ENCODE data around the gene CHD2. TPM values are rescaled to one million over a fixed set of nuclear protein-coding genes. Genes with fewer than 3 reads are reported as not detected.

Gene CHD2
- polyA plus RNA-seq, 6 donors from 2014 or later: 41.6 to 134 (median 85.2) TPM

DNA sequence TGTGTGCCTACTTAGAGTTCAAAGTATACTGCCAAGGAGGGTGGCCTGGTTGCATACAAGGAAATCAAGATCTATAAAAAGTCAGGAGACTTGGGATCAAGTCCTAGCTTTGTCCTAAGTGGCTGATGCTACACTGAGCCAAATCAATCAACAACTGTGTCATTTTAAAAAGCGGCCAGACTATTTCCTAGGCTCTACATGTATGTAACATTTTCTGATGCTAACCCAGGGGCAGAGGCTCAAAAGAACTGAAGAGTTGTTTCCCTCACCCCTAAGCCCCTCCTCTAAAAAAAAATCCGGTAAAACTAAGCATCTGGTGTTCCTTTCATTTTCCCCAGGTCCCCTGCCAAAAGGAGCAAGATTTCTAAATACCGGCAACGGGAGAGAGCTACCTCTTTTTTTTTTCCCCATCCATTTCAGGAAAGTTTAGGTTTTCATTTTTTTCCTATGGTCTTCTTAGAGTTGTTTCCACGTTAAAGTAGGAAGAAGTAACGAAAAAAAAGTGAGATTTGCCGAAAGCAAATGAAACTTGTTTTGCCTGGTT lies 18.8 kb upstream of the CHD2 start:
- peaks cover 0 to 5% (median 5%) of the 10 kb centered on the region in 3 donors for H3K27me3 Mint-ChIP-seq
- H3K27ac Mint-ChIP-seq: peak overlapping the region; percentile 95 to 99 (median 96)
- peaks cover 32 to 50% (median 42%) of the 10 kb centered on the region in 3 donors for H3K4me1 Mint-ChIP-seq
- no peak for DNase-seq
- ATAC-seq (ENCODE audit: low read depth in 2 of 2): no peak
- H3K9me3 Mint-ChIP-seq: peaks cover 0 to 1% (median 0%) of the 10 kb centered on the region in 7 donors
- H3K4me3 Mint-ChIP-seq: peak overlapping the region; percentile 88 to 100 (median 93)
- H3K36me3 Mint-ChIP-seq: peaks cover 7 to 18% of the 10 kb centered on the region in 2 donors

DNA sequence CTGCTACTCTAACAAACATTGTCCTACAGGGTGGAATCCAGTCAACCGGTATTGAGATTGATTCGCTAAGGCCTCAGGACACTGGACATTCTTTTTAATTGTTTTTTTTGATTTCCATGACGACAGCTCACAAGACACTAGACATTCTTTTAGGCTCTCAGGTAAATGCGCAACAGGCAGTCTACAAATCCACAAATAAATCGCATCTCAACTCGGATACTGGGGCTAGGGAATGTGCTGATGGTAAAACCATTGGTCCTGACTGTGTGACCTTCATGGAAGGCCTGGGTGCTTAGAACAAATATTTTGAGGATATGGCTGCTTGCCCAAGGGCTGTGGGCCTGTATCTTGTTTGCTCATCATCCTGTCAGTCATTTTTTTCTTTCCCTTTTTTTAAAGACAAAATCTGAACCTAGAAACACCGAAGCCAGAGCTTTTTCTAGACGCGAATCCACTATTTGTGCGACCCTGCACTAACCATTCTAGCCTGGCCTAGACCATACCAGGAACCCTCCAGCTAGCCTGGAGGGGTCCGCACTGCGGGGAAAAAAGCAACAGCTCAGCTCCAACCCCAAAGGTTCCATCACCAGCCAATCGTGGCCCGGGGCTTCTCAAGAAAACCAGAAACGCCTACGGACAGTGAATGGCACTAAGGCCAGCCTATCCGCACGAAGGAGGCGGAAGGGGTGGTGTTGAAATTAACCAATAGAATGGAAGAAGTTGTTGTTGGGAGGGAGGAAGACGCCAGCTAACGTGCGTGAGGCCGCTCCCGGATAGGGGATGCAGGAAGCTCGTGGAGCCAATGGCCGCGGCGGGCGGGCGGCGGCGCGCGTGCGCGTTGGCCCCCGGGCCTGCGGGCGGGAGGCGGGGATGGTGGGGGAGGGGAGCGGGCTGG lies 18.1 kb upstream of the CHD2 start:
- peaks cover 7 to 26% of the 10 kb centered on the region in 2 donors for H3K36me3 Mint-ChIP-seq
- peak overlapping the region; percentile 95 to 99 (median 96) for H3K27ac Mint-ChIP-seq
- peaks cover 32 to 57% (median 42%) of the 10 kb centered on the region in 3 donors for H3K4me1 Mint-ChIP-seq
- peaks cover 0 to 1% (median 0%) of the 10 kb centered on the region in 7 donors for H3K9me3 Mint-ChIP-seq
- DNase-seq (peak; percentile 98), ATAC-seq (ENCODE audit: low read depth in 2 of 2) (peak; percentile 88 to 89)
- peak overlapping the region; percentile 88 to 100 (median 93) for H3K4me3 Mint-ChIP-seq
- peaks cover 0 to 5% (median 5%) of the 10 kb centered on the region in 3 donors for H3K27me3 Mint-ChIP-seq

DNA sequence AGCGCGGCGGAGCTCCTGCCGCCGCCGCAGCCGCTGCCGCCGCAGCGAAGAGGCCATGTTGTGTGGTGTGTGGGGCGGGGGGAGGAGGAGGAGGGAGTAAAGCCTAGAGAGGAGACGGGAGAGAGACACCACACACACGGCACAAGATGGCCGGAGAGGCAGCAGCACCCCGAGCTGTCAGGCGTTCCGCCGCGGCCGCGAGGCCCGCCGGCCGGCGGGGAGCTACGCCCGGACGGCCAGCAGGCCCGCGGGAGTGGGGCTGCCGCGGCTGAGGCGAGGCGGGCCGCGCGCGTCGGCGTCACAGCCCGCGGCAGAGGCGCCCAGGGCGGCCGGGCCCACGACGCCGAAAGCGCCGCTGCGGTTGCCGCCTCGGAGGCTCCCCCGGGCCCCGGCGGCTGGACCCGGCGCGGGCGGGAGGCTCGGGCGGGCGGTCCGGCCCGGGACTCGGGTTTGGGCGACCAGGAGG lies 17.4 kb upstream of the CHD2 start:
- Mint-ChIP-seq H3K4me3 (peak overlapping the region; percentile 85 to 100 (median 93)), H3K4me1 (peaks cover 37 to 57% (median 42%) of the 10 kb centered on the region in 3 donors), H3K36me3 (peaks cover 7 to 29% of the 10 kb centered on the region in 2 donors), H3K27me3 (peaks cover 0 to 5% (median under 1%) of the 10 kb centered on the region in 3 donors), H3K27ac (peak overlapping the region in 5 of 6 donors; percentile 76 to 99 (median 95)), H3K9me3 (peaks cover 0 to 1% (median 0%) of the 10 kb centered on the region in 7 donors)
- peak; percentile 78 to 81 for ATAC-seq (ENCODE audit: low read depth in 2 of 2)
- no peak for DNase-seq

DNA sequence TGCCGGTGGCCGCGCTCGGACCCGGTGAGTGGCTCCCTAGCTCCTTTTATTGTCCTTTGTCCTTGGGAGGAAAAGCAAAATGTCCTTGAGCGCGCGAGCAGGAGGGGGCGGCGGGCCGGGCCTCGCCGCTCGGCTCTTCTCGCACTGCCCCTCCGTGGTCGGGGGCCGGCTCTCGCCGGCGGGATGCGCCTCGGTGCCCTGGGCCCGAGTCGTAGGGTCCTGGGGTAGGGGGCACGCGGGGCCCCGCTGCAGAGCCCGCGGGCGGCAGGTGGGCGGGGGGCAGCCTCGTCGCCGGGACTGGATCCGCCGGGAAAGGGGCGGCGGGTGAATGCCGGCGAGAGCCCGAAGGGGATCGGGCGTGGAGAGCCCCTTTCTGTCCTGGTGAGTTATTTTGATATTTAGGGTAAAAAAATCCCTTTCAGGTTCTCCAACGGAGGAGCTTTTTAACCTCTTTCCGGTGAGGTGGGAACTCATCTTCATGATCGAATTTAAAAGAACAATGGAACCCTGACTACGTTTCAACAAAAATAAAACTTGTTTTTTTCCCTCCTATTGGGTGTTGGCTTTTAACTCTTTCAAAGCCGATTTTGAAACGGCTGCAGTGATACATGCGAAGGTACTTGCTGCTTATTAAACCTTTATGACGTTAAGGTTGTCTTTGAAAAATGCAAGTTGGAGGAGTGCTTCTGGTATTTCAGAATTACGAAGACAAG lies 16.8 kb upstream of the CHD2 start:
- peaks cover 37 to 54% (median 42%) of the 10 kb centered on the region in 3 donors for H3K4me1 Mint-ChIP-seq
- H3K36me3 Mint-ChIP-seq: peaks cover 7 to 29% of the 10 kb centered on the region in 2 donors
- peak overlapping the region; percentile 87 to 100 (median 96) for H3K4me3 Mint-ChIP-seq
- H3K27ac Mint-ChIP-seq: peak overlapping the region; percentile 93 to 97 (median 97)
- ATAC-seq (ENCODE audit: low read depth in 2 of 2): peak in 1 of 2 donors; percentile 1
- H3K9me3 Mint-ChIP-seq: peaks cover 0 to 1% (median 0%) of the 10 kb centered on the region in 7 donors
- DNase-seq: peak; percentile 38
- peaks cover 0 to 5% (median 0%) of the 10 kb centered on the region in 3 donors for H3K27me3 Mint-ChIP-seq

DNA sequence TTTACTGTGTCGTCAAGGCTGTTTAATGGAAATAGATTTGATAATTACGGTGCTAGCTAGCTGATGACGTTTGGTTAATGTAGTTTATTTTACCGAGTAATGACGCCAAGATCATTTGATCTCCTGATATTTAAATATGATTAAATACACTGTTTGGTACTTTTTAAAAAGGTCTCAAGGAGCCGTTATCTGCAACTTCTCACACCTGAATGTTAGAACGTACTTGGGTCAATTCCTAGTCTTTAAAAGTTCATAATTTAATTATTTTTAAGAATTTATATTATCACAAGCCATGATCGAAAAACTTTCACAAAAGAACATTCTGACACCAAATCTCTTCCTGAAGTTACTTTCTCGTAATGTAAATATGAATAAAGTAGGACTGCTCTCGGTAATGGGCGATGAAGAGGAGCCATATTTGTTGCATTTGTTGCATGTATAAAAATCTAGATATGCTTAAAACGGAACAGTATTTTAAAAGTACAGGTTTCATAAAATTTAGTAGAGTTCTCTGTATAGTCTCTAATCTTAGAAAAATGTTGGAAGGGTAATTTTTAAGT lies 16.2 kb upstream of the CHD2 start:
- DNase-seq (no peak), ATAC-seq (ENCODE audit: low read depth in 2 of 2) (no peak)
- peaks cover 37 to 55% (median 40%) of the 10 kb centered on the region in 3 donors for H3K4me1 Mint-ChIP-seq
- H3K9me3 Mint-ChIP-seq: peaks cover 0 to 1% (median 0%) of the 10 kb centered on the region in 7 donors
- H3K36me3 Mint-ChIP-seq: peaks cover 7 to 29% of the 10 kb centered on the region in 2 donors
- peaks cover 0 to 5% (median 0%) of the 10 kb centered on the region in 3 donors for H3K27me3 Mint-ChIP-seq
- peak overlapping the region; percentile 87 to 100 (median 96) for H3K4me3 Mint-ChIP-seq
- peak overlapping the region; percentile 93 to 97 (median 97) for H3K27ac Mint-ChIP-seq

DNA sequence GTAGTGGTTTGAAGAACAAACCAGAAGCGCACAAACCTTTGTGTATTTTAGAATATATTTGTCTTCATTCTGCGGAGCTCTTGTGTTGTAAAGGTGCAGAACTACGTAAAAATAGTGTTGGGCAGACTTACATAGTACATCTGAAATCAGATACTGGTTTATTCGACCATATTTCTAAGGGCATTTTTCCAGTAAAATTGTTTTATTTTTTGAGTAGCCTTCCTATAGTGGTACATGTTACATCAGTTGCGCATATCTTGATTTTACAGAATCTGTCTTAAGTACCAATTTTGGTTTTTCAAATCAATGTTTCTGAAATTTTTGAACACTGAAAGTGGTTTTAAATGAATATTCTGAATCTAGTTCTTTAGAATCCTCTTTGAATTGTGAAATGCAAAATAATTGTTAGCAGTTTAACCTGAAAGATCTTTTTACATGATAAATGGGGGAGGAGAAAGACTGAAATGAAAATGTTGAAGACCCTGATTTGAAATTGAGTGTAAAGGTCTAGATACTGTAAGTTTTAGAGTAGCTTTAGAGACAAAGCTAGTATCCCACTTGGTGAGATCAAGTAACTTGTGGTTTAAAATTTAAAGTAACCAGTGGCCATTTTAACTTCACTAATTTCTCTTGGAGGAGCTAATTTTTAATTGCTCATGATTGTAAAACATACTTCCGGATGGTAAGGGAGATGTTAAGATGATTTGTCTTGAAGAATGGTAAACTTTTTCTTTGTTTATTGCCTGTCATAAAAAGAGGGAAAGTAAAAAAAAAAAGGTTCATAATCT lies 15.5 kb upstream of the CHD2 start:
- peak overlapping the region; percentile 93 to 97 (median 97) for H3K27ac Mint-ChIP-seq
- H3K36me3 Mint-ChIP-seq: peaks cover 7 to 31% of the 10 kb centered on the region in 2 donors
- peak overlapping the region; percentile 87 to 100 (median 96) for H3K4me3 Mint-ChIP-seq
- ATAC-seq (ENCODE audit: low read depth in 2 of 2) (no peak), DNase-seq (no peak)
- peaks cover 0 to 5% (median 0%) of the 10 kb centered on the region in 3 donors for H3K27me3 Mint-ChIP-seq
- peaks cover 0 to 1% (median 0%) of the 10 kb centered on the region in 7 donors for H3K9me3 Mint-ChIP-seq
- H3K4me1 Mint-ChIP-seq: peaks cover 39 to 58% (median 42%) of the 10 kb centered on the region in 3 donors

DNA sequence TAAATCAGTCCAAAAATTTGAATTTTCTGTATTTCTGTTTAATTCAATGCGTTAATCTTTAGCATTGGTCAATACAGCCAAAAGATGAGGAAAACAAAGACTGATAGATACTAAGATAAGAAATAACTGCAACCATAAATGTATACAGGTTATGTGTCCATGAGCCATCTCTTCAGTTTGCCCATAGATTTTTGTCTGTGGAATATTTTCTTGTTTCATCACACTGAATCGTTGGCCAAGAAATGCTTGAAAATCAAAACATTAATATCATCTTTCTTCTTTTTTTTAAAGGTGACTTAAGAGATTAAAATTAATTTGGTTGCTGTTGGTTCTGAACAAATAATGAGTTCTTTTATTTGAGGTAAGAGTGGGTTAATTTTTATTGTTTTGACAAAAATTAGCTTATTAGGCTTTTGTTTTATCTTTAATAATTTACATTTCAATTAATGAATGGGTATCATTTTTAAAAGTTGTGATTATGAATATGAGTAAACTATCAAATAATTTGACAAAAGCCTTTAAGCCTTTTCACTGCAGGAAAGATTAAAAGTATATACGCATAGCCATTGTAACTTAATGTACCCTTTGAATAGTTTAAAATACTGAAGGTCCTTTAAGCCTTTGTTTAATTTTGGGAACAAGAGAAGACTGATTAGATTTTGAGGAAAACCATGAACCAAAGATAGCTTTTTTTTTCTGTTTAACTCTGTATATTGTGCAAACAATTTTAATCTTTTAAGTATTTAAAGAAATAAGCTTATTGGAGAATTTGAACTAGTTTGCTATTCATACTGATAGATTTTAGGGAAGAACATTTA lies 14.7 kb upstream of the CHD2 start:
- peak overlapping the region; percentile 66 to 97 (median 97) for H3K27ac Mint-ChIP-seq
- peaks cover 0 to 1% (median 0%) of the 10 kb centered on the region in 7 donors for H3K9me3 Mint-ChIP-seq
- DNase-seq (no peak), ATAC-seq (ENCODE audit: low read depth in 2 of 2) (no peak)
- H3K4me3 Mint-ChIP-seq: peak overlapping the region; percentile 87 to 100 (median 96)
- peaks cover 7 to 36% of the 10 kb centered on the region in 2 donors for H3K36me3 Mint-ChIP-seq
- peaks cover 0 to 5% (median 0%) of the 10 kb centered on the region in 3 donors for H3K27me3 Mint-ChIP-seq
- H3K4me1 Mint-ChIP-seq: peaks cover 37 to 57% (median 38%) of the 10 kb centered on the region in 3 donors

DNA sequence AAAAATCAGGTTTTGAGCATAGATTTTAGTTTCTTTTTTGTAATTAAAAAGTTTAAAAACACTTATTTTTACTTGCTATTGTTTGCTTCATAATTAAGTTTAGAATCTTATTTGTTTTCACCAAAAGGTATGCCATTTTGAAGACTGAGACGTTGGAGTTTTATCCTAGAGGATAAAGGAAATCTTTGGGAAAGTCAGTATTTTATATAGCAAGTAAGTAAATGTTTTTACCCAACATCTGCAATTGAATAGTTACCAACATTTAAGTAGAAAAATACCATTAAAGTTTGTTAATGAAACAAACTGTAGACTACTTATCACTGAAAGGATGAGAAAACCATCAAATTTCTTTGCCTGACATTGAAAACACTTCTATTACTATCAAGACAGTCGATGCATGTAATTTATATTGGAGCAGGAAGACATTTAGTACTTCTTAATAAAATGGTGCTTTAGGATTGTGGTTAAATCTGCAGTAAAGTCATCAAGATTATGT lies 14.0 kb upstream of the CHD2 start:
- no peak for DNase-seq
- peaks cover 7 to 39% of the 10 kb centered on the region in 2 donors for H3K36me3 Mint-ChIP-seq
- ATAC-seq (ENCODE audit: low read depth in 2 of 2): no peak
- H3K4me1 Mint-ChIP-seq: peaks cover 33 to 58% (median 42%) of the 10 kb centered on the region in 3 donors
- H3K27me3 Mint-ChIP-seq: peaks cover 0 to 5% (median 0%) of the 10 kb centered on the region in 3 donors
- H3K27ac Mint-ChIP-seq: peak overlapping the region in 1 of 6 donors; percentile 97
- H3K4me3 Mint-ChIP-seq: peak overlapping the region in 5 of 8 donors; percentile 23 to 81 (median 40)
- peaks cover 0 to 1% (median 0%) of the 10 kb centered on the region in 7 donors for H3K9me3 Mint-ChIP-seq

DNA sequence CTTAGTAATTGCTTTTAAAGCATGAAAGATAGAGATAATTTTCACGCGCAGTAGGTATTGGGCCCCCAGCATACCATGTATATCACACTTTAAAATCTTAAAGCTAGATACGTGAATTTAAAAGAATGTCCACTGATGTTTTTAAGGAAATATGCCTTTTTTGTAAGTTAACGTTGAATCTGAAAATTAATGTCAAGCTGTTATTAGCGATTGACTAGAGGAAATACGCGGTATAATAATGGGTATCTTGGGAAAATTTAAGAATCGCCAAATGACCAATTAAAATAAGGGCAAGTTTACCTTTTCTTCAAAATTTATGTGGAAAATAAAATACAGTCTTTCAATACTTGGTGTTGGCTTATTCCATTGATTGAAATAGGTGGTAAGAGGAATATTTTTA lies 13.3 kb upstream of the CHD2 start:
- H3K27ac Mint-ChIP-seq: peak overlapping the region in 4 of 6 donors; percentile 15 to 97 (median 57)
- ATAC-seq (ENCODE audit: low read depth in 2 of 2) (no peak), DNase-seq (no peak)
- H3K4me1 Mint-ChIP-seq: peaks cover 33 to 56% (median 41%) of the 10 kb centered on the region in 3 donors
- H3K9me3 Mint-ChIP-seq: peaks cover 0 to 1% (median 0%) of the 10 kb centered on the region in 7 donors
- peak overlapping the region in 4 of 8 donors; percentile 23 to 81 (median 38) for H3K4me3 Mint-ChIP-seq
- H3K36me3 Mint-ChIP-seq: peaks cover 7 to 44% of the 10 kb centered on the region in 2 donors
- peaks cover 0 to 5% (median 0%) of the 10 kb centered on the region in 3 donors for H3K27me3 Mint-ChIP-seq

DNA sequence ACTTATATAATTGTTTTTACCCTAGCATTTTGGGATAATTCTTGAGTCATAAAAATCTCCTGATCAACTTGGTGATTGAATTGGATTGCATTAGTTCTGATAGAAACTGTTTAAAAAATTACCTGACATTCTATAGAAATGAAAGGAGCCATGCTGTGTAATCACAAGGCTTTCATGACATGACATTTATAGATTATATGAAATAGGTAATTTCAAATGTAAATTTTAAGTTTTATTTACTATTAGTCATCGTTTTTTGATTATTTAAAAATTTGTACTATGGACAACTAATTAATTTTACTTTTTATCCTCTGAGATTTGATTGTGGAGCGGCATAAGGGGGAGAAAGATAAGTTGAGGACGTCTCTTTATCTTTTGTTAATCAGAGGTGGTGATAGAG lies 12.3 kb upstream of the CHD2 start:
- Mint-ChIP-seq H3K9me3 (no peaks in the 10 kb centered on the region), H3K4me3 (peak overlapping the region in 2 of 8 donors; percentile 39 to 47), H3K27me3 (no peaks in the 10 kb centered on the region), H3K36me3 (peaks cover 14 to 44% of the 10 kb centered on the region in 2 donors), H3K4me1 (peaks cover 32 to 51% (median 37%) of the 10 kb centered on the region in 3 donors), H3K27ac (peak overlapping the region in 2 of 6 donors; percentile 60 to 97)
- no peak for ATAC-seq (ENCODE audit: low read depth in 2 of 2)
- DNase-seq: no peak
